Fibroblast of lung (primary cell): ENCODE results near the gene ANGPT4.

Experiments
- EZH2 ChIP-seq: IDR thresholded peaks from 2 replicates; pipeline ENCODE4 v1.5.1; 2012; ENCODE audit warnings: low read length, control low read depth, mild to moderate bottlenecking; ENCODE audit errors: missing control alignments
- TF ChIP-seq, protein P1 (sequence below), 2 donors: IDR thresholded peaks in 1 of 2; conservative IDR thresholded peaks in 1 of 2; 1 replicate in 1 of 2; 2 replicates in 1 of 2; pipeline ENCODE4 v1.5.1; 2011 to 2012; ENCODE audit warnings: low read length in 2 of 2, control low read depth in 1 of 2, inconsistent platforms in 1 of 2, low read depth in 1 of 2, mild to moderate bottlenecking in 1 of 2

DNA sequence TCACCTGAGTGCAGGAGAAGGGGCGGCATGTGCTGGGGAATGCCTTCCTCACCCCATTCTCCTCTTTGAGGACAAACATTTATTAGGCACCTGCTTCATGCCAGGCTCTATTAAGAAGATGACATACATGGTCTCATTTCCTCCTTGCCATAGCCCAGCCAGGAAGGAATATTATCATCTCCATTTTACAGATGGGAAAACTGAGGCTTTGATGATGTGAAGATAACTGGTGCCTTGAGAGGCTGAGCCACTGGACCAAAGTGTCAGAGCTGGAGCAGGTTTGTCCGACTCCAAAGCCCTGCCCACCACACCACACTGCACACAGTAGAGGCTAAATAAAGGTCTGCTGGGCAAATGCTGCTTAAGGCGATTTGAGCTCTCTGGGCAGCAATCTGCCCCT, 45.4 kb downstream of the ANGPT4 start:
- no peak for TF ChIP-seq EZH2
- TF ChIP-seq, protein P1, sequence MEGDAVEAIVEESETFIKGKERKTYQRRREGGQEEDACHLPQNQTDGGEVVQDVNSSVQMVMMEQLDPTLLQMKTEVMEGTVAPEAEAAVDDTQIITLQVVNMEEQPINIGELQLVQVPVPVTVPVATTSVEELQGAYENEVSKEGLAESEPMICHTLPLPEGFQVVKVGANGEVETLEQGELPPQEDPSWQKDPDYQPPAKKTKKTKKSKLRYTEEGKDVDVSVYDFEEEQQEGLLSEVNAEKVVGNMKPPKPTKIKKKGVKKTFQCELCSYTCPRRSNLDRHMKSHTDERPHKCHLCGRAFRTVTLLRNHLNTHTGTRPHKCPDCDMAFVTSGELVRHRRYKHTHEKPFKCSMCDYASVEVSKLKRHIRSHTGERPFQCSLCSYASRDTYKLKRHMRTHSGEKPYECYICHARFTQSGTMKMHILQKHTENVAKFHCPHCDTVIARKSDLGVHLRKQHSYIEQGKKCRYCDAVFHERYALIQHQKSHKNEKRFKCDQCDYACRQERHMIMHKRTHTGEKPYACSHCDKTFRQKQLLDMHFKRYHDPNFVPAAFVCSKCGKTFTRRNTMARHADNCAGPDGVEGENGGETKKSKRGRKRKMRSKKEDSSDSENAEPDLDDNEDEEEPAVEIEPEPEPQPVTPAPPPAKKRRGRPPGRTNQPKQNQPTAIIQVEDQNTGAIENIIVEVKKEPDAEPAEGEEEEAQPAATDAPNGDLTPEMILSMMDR (conservative IDR thresholded peaks at IDR 0.05 in 1 of 2, IDR thresholded peaks at IDR 0.05 in 1 of 2; ENCODE audit: low read depth in 1 of 2, low read length in 2 of 2): no peak
